Nephron (organoid): ENCODE measurements around the gene LRRC26.
"Not testable (repeated sequence)": the region's sequence is repeated elsewhere in the genome, so short reads cannot be mapped to it uniquely, and the experiment has no call there.

Experiments used
- H3K27ac Mint-ChIP-seq, 3 experiments: 2 replicates each; pipeline ENCODE4 v1.8.0; 2020; ENCODE audit warnings: mixed read lengths in 3 of 3, mild to moderate bottlenecking in 2 of 3, moderate library complexity in 1 of 3
- H3K27me3 Mint-ChIP-seq: 2 replicates; pipeline ENCODE4 v1.8.0; 2021; ENCODE audit warnings: low read depth, mild to moderate bottlenecking, moderate library complexity, mixed read lengths
- H3K36me3 Mint-ChIP-seq: 2 replicates; pipeline ENCODE4 v1.8.0; 2020; ENCODE audit warnings: low read depth, mixed read lengths
- H3K4me1 Mint-ChIP-seq: 2 replicates; pipeline ENCODE4 v1.8.0; 2020; ENCODE audit warnings: mixed read lengths
- H3K4me3 Mint-ChIP-seq, 3 experiments: 2 replicates each; pipeline ENCODE4 v1.8.0; 2020; ENCODE audit warnings: mild to moderate bottlenecking in 3 of 3, mixed read lengths in 3 of 3, moderate library complexity in 2 of 3
- H3K9me3 Mint-ChIP-seq: 2 replicates; pipeline ENCODE4 v1.8.0; 2020; ENCODE audit warnings: mixed read lengths
- CTCF ChIP-seq, 3 experiments: fragments of 200-600 bp; sonication (generic); IDR thresholded peaks; one replicate each; pipeline ENCODE4 v1.5.0; 2021; ENCODE audit warnings: antibody characterized with exemption in 3 of 3; ENCODE audit not compliant: unreplicated experiment in 3 of 3

The LRRC26 gene

DNA sequence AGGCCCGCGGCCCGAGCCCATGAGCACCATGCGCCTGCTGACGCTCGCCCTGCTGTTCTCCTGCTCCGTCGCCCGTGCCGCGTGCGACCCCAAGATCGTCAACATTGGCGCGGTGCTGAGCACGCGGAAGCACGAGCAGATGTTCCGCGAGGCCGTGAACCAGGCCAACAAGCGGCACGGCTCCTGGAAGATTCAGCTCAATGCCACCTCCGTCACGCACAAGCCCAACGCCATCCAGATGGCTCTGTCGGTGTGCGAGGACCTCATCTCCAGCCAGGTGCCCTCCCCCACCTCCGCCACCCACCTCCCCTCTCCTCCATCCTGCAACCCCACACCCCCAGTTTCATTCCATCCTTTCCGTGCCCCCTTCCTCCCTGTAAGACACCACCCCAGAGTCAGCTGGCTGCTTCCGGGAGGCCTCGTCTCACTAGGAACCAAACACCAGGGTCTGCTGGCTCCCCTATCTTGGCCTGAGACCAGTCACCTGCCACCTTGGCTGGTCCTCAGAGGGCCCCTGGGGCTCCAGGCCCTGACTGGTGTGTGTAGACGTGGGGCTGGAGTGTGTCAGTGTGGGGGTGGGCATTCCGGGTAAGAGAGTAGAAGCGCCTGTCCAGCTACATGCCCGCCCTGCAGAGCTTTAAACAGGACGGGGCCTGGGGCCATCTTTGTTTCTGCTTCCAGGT lies 30.2 kb downstream of the LRRC26 start:
- peaks cover 85% of the 10 kb centered on the region for H3K27me3 Mint-ChIP-seq
- no peak overlapping the region for H3K27ac Mint-ChIP-seq
- H3K9me3 Mint-ChIP-seq, result peaks cover 2% of the 10 kb centered on the region
- no peak overlapping the region for H3K4me3 Mint-ChIP-seq
- H3K4me1 Mint-ChIP-seq, result no peaks in the 10 kb centered on the region
- no peaks in the 10 kb centered on the region for H3K36me3 Mint-ChIP-seq
- TF ChIP-seq CTCF (IDR thresholded peaks at IDR 0.05; ENCODE audit: unreplicated experiment in 3 of 3), result no peak

DNA sequence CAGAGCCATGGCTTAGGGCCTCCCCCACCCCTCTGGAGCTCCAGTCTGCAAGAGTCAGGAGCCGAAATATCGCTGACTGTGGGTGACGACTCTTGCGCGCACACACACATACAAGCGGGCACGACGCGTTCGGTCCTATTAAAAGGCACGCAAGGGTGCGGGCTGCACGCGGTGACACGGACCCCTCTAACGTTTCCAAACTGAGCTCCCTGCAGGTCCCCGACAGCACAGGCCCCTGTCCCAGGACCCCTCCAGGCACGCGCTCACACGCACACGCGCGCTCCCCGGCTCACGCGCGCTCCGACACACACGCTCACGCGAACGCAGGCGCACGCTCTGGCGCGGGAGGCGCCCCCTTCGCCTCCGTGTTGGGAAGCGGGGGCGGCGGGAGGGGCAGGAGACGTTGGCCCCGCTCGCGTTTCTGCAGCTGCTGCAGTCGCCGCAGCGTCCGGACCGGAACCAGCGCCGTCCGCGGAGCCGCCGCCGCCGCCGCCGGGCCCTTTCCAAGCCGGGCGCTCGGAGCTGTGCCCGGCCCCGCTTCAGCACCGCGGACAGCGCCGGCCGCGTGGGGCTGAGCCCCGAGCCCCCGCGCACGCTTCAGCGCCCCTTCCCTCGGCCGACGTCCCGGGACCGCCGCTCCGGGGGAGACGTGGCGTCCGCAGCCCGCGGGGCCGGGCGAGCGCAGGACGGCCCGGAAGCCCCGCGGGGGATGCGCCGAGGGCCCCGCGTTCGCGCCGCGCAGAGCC lies 31.0 kb downstream of the LRRC26 start, which contains the start of gene GRIN1:
Gene GRIN1 (plus strand): TSS at position 433 of the 746 bp plus-strand sequence. CDS start 333 bp downstream, outside the sequence.
- Mint-ChIP-seq H3K9me3 (peaks cover 2% of the 10 kb centered on the region), H3K36me3 (no peaks in the 10 kb centered on the region), H3K4me1 (no peaks in the 10 kb centered on the region), H3K27me3 (peaks cover 84% of the 10 kb centered on the region), H3K27ac (no peak within 1 kb of the TSS), H3K4me3 (no peak within 1 kb of the TSS)
- TF ChIP-seq CTCF (IDR thresholded peaks at IDR 0.05; ENCODE audit: unreplicated experiment in 3 of 3), result no peak

DNA sequence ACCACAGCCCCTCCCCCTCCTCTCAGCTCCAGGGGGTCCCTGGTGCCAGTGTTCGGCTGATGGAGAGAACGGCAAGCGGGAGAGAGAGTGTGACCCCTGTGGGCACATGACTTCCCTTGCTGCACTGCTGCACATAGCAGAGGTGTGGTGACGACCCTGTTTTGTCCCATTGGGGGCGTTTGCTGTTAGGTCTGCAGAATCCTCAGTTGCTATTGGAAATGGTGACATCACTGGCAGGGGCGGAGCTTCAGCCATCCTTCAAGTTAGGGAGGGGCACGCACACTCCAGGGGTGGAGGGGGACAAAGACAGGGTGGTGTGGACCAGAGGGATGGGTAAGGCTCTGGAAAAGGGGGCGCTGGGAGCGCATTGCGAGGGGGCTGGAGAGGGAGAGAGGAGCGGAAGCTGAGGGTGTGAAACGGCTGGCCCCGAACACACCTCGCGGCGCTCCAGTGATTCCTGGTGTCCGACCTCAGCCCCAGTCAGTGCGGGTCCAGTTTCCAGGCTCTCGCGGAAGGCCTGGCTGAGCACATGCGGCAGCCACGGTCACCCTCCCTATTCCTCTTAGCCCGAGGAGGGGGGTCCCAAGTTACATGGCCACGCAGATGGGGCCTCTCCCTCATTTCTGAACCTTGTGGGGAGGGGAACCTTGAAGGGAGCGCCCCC lies 31.7 kb downstream of the LRRC26 start:
- H3K9me3 Mint-ChIP-seq, result peaks cover 3% of the 10 kb centered on the region
- H3K27ac Mint-ChIP-seq, result no peak overlapping the region
- no peak overlapping the region for H3K4me3 Mint-ChIP-seq
- H3K27me3 Mint-ChIP-seq, result peaks cover 83% of the 10 kb centered on the region
- no peak for TF ChIP-seq CTCF (IDR thresholded peaks at IDR 0.05; ENCODE audit: unreplicated experiment in 3 of 3)
- H3K36me3 Mint-ChIP-seq, result no peaks in the 10 kb centered on the region
- H3K4me1 Mint-ChIP-seq, result no peaks in the 10 kb centered on the region

DNA sequence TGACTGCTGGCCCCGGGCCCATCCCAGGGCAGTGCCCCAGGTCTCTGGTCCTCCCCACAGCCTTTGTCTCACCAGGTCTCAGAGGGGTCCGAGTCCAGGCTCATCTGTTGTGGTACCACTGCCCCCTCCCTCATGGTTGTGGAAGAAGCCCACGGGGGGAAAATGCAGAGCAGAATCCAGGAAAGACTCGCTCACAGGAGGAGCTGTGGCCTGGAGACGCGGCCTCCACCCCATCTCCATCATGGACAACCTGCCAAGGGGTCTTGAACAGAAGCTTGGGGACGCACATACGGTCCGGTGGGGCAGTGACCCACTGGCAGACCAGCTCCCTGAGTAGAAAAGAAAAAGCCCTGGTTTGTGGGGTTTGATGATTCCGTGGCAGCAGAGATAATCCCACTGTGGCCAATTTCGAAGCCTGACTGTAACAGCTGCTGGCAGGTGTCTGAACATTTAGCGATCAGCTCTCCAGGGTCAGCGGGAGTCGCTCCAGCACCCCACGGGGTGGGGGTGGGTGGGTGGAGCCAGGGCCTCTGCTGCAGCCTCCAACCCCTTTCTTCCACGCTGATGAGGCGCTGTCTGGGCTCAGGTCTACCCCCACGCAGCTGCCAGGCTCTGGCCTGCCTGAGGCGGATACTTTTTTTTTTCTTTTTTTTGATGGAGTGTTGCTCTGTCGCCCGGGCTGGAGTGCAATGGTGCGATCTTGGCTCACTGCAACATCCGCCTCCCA lies 32.8 kb downstream of the LRRC26 start:
- H3K4me3 Mint-ChIP-seq, result no peak overlapping the region
- H3K27ac Mint-ChIP-seq, result no peak overlapping the region
- no peaks in the 10 kb centered on the region for H3K36me3 Mint-ChIP-seq
- H3K27me3 Mint-ChIP-seq, result peaks cover 82% of the 10 kb centered on the region
- H3K4me1 Mint-ChIP-seq, result no peaks in the 10 kb centered on the region
- TF ChIP-seq CTCF (IDR thresholded peaks at IDR 0.05; ENCODE audit: unreplicated experiment in 3 of 3), result no peak
- H3K9me3 Mint-ChIP-seq, result peaks cover 5% of the 10 kb centered on the region

DNA sequence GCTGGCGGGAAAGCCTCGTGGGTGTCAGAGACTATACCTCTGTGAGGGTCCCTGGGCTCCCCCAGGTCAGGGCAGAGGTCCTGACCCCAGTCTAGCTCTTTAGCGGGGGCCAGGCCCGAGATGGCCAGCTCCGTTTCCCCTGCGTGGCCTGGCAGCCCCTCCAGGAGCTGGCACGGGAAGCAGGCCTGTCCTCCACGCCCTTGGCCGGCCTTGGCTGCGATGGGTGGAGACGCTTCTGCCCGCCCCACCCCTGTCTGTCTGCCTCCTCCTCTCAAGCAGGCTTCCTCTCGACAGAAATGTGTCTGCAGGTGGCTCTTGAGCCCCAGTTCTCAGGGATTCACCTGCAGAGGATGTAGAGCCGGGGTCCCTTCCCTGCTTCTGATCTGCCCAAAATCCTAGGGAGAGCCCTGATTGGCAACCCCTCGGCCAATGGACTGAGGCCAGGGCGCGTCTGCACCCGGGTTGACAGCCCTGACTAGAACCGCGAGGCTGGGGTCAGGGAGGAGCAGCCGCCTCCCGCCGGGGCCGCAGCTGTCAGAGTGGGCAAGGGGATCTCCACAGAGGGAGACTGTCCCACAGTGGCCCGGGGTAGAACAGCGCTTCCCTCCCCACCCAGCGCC lies 33.5 kb downstream of the LRRC26 start:
- no peak for TF ChIP-seq CTCF (IDR thresholded peaks at IDR 0.05; ENCODE audit: unreplicated experiment in 3 of 3)
- no peak overlapping the region for H3K4me3 Mint-ChIP-seq
- H3K36me3 Mint-ChIP-seq, result no peaks in the 10 kb centered on the region
- H3K27me3 Mint-ChIP-seq, result peaks cover 76% of the 10 kb centered on the region
- no peak overlapping the region for H3K27ac Mint-ChIP-seq
- H3K4me1 Mint-ChIP-seq, result no peaks in the 10 kb centered on the region
- H3K9me3 Mint-ChIP-seq, result peaks cover 5% of the 10 kb centered on the region

DNA sequence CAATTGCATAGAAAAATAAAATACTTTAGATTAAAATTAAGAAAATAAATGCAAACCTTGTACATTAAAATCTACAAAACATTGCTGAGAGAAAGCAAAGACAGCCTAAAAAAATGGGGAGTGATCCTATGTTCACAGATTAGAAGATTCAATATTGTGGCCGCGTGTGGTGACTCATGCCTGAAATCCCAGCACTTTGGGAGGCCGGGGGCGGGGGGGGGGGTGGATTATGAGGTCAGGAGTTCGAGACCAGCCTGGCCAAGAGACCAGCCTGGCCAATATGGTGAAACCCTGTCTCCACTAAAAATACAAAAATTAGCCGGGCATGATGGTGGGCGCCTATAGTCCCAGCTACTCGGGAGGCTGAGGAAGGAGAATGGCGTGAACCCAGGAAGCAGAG lies 34.7 kb downstream of the LRRC26 start:
- H3K4me1 Mint-ChIP-seq, H3K9me3 Mint-ChIP-seq, H3K4me3 Mint-ChIP-seq, H3K27ac Mint-ChIP-seq, H3K36me3 Mint-ChIP-seq: not testable (repeated sequence)
- peaks cover 72% of the 10 kb centered on the region for H3K27me3 Mint-ChIP-seq
